Measurements from ENCODE around the gene ZDHHC20.

ZDHHC20 gene

DNA sequence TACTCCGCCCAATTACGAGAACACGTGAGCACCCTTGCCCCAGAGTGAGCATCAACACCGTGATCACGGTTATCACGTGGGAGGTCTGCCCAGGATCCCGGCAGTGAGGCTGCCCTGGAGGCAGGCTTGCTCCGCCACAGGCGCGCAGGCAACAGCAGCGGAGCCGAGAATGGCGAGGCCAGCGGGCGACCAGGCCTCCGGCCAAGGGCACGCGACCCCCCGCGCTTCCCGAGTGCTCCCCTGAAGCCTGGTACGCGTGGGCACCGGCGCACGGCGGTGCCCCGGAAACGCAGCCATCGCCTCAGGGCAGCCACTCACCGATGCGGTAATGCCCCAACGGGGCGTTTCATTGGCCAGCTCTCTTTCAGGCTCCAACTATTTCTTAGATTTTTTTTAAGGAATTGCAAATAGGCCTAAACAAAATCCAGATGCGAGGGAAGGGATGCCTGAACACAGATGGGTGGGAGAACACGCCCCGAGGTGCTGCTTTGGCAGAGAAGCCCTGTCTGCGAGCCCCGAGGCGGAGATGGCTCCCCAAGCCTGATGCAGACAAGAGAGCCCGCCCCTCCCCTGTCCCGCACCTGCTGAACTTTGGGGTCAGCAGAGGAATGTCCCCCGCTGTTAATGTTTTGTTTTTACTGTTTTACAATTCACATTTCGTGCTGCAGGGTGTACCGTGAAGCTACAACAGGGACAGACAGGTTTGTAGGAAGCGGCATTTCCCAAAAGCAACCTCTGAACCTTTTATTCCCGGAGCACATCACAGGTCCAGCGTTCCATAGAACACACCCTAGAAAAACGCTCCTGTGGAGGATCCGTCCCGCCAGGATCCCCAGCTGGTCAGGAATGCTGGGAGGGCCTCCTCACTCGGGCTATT lies 132.7 kb downstream of the ZDHHC20 start:
- DNase-seq (ENCODE audit: low read depth, low spot score) = peak; percentile 89

DNA sequence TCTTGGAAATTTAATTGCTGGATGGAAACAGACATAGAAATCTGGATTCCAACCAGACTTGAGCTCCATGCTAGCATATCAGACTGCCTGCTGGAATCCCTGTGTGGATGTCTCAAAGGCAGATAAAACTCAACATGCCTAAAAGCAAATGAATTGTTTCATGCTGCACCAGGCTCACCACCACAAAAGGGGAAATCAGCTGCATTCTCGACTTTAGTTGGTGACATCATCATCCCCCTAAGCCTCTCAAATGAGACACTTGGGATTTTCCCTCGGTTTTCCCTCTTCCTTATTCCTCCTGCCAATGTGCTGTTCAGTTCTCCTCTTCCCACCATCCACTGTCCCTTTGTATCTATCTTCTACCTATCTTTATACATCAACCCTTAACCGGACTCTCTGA lies 134.3 kb downstream of the ZDHHC20 start:
- DNase-seq (ENCODE audit: low read depth, low spot score) = no peak

DNA sequence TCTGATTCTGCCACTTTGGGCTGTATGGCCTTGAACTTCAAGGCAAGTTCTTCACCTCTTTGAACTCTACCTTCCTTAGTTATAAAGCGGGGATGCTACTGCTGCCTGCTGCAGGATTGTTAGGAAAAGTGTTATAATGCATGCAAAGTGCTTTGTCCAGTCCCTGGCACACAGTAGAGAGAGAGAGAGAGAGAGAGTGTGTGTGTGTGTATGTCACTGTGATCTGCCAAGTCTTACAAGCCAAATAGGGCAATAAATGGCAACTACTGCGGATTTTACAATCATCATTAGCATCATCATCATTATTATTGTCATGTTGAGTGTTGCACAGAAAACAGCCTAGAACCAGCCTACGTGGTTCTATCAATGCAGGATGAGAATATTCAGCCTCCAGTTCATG lies 136.1 kb downstream of the ZDHHC20 start:
- DNase-seq (ENCODE audit: low read depth, low spot score) = no peak
